Ovary (tissue), 9 donors: ENCODE data around the gene KCND2. TPM values are rescaled to one million over a fixed set of nuclear protein-coding genes. Genes with fewer than 3 reads are reported as not detected.

ENCODE experiments used
- DNase-seq, 5 donors: peaks; one replicate each; pipeline ENCODE4 v3.0.0-alpha.2; 2019 to 2020
- H3K27ac ChIP-seq, 2 donors: fragments of 200-600 bp; one replicate each; pipeline versions ENCODE4 v1.5.1 to v1.8.0; 2019 to 2022
- H3K27me3 ChIP-seq: fragments of 200-600 bp; one replicate; pipeline ENCODE4 v1.8.0; 2022
- H3K36me3 ChIP-seq: fragments of 200-600 bp; sonication (generic); one replicate; pipeline ENCODE4 v1.5.1; 2019
- H3K4me1 ChIP-seq: one replicate; pipeline ENCODE4 v1.8.1; 2013; ENCODE audit warnings: mild to moderate bottlenecking, moderate library complexity; ENCODE audit not compliant: insufficient read depth
- H3K4me3 ChIP-seq: fragments of 200-600 bp; sonication (generic); one replicate; pipeline ENCODE4 v1.5.1; 2017
- H3K9me3 ChIP-seq, 2 donors: fragments of 200-600 bp in 1 of 2; sonication (generic) in 1 of 2; one replicate each; pipeline versions ENCODE4 v1.5.1 to v1.8.1; 2013 to 2019; ENCODE audit warnings: mild to moderate bottlenecking in 1 of 2, moderate library complexity in 1 of 2
- CTCF ChIP-seq, 3 donors: fragments of 450-650 bp in 2 of 3; fragments of 200-600 bp in 1 of 3; IDR thresholded peaks; one replicate each; pipeline versions ENCODE4 v1.5.1 to v1.8.0; 2016 to 2022; ENCODE audit warnings: antibody characterized with exemption in 3 of 3, mild to moderate bottlenecking in 1 of 3
- EP300 ChIP-seq: sonication (generic); formaldehyde crosslinking; IDR thresholded peaks from one replicate; pipeline ENCODE4 v1.6.1; 2017; ENCODE audit warnings: antibody characterized with exemption
- POLR2A ChIP-seq: fragments of 450-650 bp; IDR thresholded peaks from one replicate; pipeline ENCODE4 v1.6.1; 2017; ENCODE audit warnings: antibody characterized with exemption, mild to moderate bottlenecking, moderate library complexity
- WGBS, 3 donors: extraction: QIAGEN DNeasy Blood & Tissue Kit in 1 of 3; methylation state at CpG; one replicate each; pipeline versions ENCODE4 v1.1.5 to v1.1.7; 2013 to 2017; 5-methylcytosine and 5-hydroxymethylcytosine counted together
- intact Hi-C, 4 donors: fragments of 100-400 bp; cut with DNase I; formaldehyde crosslinking; loops; one replicate each; pipeline versions ENCODE4 v1.11.0 to v1.15.1; 2022 to 2023
- polyA plus RNA-seq, 2 donors: library from polyadenylated mRNA; stranded (reverse); fragments of 200-250 nt in 1 of 2; fragments of 350-450 nt in 1 of 2; fragmentation: Illumina TruSeq in 1 of 2; extraction: RNeasy Lipid Tissue Mini Kit (QIAGEN cat#74804) in 1 of 2; gene quantifications; one replicate each; pipeline ENCODE4 v1.2.3, GENCODE V29; 2013 to 2014
- total RNA-seq, 7 donors: library from RNA; depleted of rRNA in 2 of 7; stranded (reverse); fragments of >200 nt in 2 of 7; fragmentation: NEBNext Ultra II Directional in 3 of 7; extraction: Animal tissue kit (Norgen Biotek cat#: 25700) in 3 of 7; gene quantifications; one replicate each; pipeline versions ENCODE4 v1.1.0 to v1.2.4, GENCODE V29; 2016 to 2023
- donor health status: DM: no; HTN: no; CAD: no; lungs with moderate emphysema.
- donor health status: DM: no; HTN: no; CAD: no.
- donor health status: Bipolar disorder and iron deficiency.
- donor health status: DM: yes; HTN: yes; CAD: no.
- donor health status: DM: no; HTN: no; CAD: no.
- donor health status: DM: yes; HTN: yes; CAD: no.

Gene KCND2
- total and polyA plus RNA-seq, 9 donors: 3.2 to 14.5 (median 5.4) TPM

- Histone ChIP-seq H3K9me3 (no peaks in the 10 kb centered on the region), H3K4me1 (no peaks in the 10 kb centered on the region), H3K27me3 (no peaks in the 10 kb centered on the region), H3K36me3 (no peaks in the 10 kb centered on the region), H3K4me3 (no peak overlapping the region), H3K27ac (no peak overlapping the region)
- 1 to 6% (median 3%) methylated on average over 1 of the region's 1 CpG for WGBS, 3 donors
- intact Hi-C loops: no loop called here
- no peak for DNase-seq
- no peak for TF ChIP-seq POLR2A
- TF ChIP-seq EP300: no peak
- no peak for TF ChIP-seq CTCF (IDR thresholded peaks at IDR 0.05)
Observed at GRCh38 chr7:120402801-120403200, 129.8 kb downstream of the KCND2 start.

- 90 to 93% (median 92%) methylated on average over 1 of the region's 1 CpG for WGBS, 3 donors
- H3K4me1 ChIP-seq: no peaks in the 10 kb centered on the region
Observed at GRCh38 chr7:120404042-120404441, 131.1 kb downstream of the KCND2 start.

GRCh38 chr7:120405652-120406051 lies 132.7 kb downstream of the KCND2 start:
- no peak overlapping the region for H3K27ac ChIP-seq
- H3K4me1 ChIP-seq: no peaks in the 10 kb centered on the region
- H3K9me3 ChIP-seq: no peaks in the 10 kb centered on the region
- intact Hi-C loops: no loop called here
- no peak for TF ChIP-seq POLR2A
- no peak for TF ChIP-seq CTCF (IDR thresholded peaks at IDR 0.05)
- TF ChIP-seq EP300: no peak
- H3K36me3 ChIP-seq: no peaks in the 10 kb centered on the region
- no peaks in the 10 kb centered on the region for H3K27me3 ChIP-seq
- DNase-seq: no peak
- H3K4me3 ChIP-seq: no peak overlapping the region

More at GRCh38 chr7:120404042-120404441, 131.1 kb downstream of the KCND2 start:
- H3K36me3 ChIP-seq: no peaks in the 10 kb centered on the region
- no peak overlapping the region for H3K4me3 ChIP-seq
- intact Hi-C loops: no loop called here
- no peak for DNase-seq
- no peaks in the 10 kb centered on the region for H3K27me3 ChIP-seq
- no peaks in the 10 kb centered on the region for H3K9me3 ChIP-seq
- H3K27ac ChIP-seq: no peak overlapping the region
- no peak for TF ChIP-seq CTCF (IDR thresholded peaks at IDR 0.05)

GRCh38 chr7:120407010-120407409 lies 134.0 kb downstream of the KCND2 start:
- intact Hi-C loops: no loop called here

More at GRCh38 chr7:120407010-120407409, 134.0 kb downstream of the KCND2 start:
- no peak for DNase-seq
- Histone ChIP-seq H3K27ac (no peak overlapping the region), H3K36me3 (no peaks in the 10 kb centered on the region), H3K9me3 (no peaks in the 10 kb centered on the region), H3K4me3 (no peak overlapping the region), H3K27me3 (no peaks in the 10 kb centered on the region), H3K4me1 (no peaks in the 10 kb centered on the region)
- 90 to 93% (median 91%) methylated on average over 5 of the region's 5 CpGs for WGBS, 3 donors
- TF ChIP-seq CTCF (IDR thresholded peaks at IDR 0.05): no peak
- no peak for TF ChIP-seq POLR2A
- TF ChIP-seq EP300: no peak
